ENCODE results near the gene EPHB2. TPM values are rescaled to one million over a fixed set of nuclear protein-coding genes. Genes with fewer than 3 reads are reported as not detected.

Gene EPHB2
- total and polyA plus RNA-seq, 2 donors (not counting 1 experiment from before 2014, with no cell fraction given) = 0.07 to 0.39 TPM

DNA sequence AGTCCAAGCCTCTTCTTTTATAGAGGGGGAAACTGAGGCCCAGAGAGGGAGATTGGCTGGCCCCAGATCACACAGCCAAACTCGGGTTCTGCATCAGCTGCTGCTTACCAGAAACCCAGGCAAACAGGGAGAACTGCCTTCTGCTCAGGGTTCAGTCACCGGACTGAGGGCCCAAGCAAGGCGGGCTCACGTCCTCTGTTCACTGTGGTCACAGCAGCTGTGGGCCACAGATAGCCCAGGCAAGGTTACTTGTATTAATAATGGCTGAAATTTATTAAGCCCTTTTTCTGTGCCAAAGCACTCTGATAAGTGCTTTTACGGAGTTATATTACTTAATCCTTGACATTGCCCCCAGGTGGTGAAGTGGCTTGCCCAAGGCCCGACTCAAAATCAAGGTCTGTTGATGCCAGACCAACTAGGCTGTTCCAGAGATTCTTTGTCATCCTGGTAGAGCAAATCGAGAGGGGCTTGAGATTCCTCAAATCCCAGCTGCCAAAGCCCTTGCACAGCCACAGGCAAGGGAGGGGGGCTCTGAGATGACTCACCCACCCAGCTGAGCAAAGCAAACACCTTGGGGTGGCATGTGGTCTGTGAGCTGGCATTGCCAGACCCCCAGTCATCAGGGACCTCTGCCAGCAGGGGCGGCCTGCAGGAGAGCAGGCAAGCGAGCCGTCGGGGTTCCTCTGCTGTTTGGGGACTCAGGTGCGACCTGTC lies 36.5 kb downstream of the EPHB2 start:
- Mint-ChIP-seq H3K27ac (no peak overlapping the region), H3K4me1 (no peaks in the 10 kb centered on the region), H3K9me3 (ENCODE audit: insufficient read depth) (no peaks in the 10 kb centered on the region), H3K4me3 (no peak overlapping the region), H3K27me3 (peaks cover 13% of the 10 kb centered on the region)
- no peaks in the 10 kb centered on the region for H3K79me2 ChIP-seq (ENCODE audit: control insufficient read depth, insufficient read depth, low read length)
- no peak overlapping the region for H3K4me3 ChIP-seq (ENCODE audit: control extremely low read depth in 1 of 5, extremely low read depth in 1 of 5, insufficient read depth in 1 of 5, low read depth in 2 of 5, low read length in 4 of 5)
- intact Hi-C loops (cut with micrococcal nuclease) = no loop called here
- no peak overlapping the region for H3K4me2 ChIP-seq (replicated peaks; ENCODE audit: low read depth, low read length, poor library complexity, severe bottlenecking)
- ATAC-seq (ENCODE audit: low read depth) (no peak), DNase-seq (no peak)
- no peaks in the 10 kb centered on the region for H3K9me3 ChIP-seq (ENCODE audit: control extremely low read depth in 1 of 3, control insufficient read depth in 2 of 3, insufficient read depth in 1 of 3, low read length in 2 of 3)
- CTCF ChIA-PET = no interaction called here
- POLR2A ChIA-PET = no interaction called here
- H3K36me3 ChIP-seq (replicated peaks in 1 of 2; ENCODE audit: control extremely low read depth in 1 of 2, control insufficient read depth in 1 of 2, extremely low read depth in 1 of 2, insufficient read depth in 2 of 2, low read length in 1 of 2) = no peaks in the 10 kb centered on the region
- H3K27me3 ChIP-seq (replicated peaks in 1 of 4; ENCODE audit: control extremely low read depth in 1 of 4, control insufficient read depth in 3 of 4, insufficient read depth in 4 of 4, low read length in 3 of 4) = no peaks in the 10 kb centered on the region
- H3K27ac ChIP-seq (ENCODE audit: low read length in 2 of 2) = no peak overlapping the region
- no peak overlapping the region for H3K9ac ChIP-seq (ENCODE audit: low read length)
- TF ChIP-seq EZH2 (IDR thresholded peaks at IDR 0.05; ENCODE audit: borderline replicate concordance, insufficient read depth, low read depth, low read length, poor library complexity, severe bottlenecking) = no peak
- TF ChIP-seq, protein P1, sequence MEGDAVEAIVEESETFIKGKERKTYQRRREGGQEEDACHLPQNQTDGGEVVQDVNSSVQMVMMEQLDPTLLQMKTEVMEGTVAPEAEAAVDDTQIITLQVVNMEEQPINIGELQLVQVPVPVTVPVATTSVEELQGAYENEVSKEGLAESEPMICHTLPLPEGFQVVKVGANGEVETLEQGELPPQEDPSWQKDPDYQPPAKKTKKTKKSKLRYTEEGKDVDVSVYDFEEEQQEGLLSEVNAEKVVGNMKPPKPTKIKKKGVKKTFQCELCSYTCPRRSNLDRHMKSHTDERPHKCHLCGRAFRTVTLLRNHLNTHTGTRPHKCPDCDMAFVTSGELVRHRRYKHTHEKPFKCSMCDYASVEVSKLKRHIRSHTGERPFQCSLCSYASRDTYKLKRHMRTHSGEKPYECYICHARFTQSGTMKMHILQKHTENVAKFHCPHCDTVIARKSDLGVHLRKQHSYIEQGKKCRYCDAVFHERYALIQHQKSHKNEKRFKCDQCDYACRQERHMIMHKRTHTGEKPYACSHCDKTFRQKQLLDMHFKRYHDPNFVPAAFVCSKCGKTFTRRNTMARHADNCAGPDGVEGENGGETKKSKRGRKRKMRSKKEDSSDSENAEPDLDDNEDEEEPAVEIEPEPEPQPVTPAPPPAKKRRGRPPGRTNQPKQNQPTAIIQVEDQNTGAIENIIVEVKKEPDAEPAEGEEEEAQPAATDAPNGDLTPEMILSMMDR (IDR thresholded peaks at IDR 0.05) = no peak
- no peak overlapping the region for H2AFZ ChIP-seq (ENCODE audit: insufficient read depth, low read depth, low read length, poor library complexity, severe bottlenecking)
- H4K20me1 ChIP-seq (ENCODE audit: control insufficient read depth, insufficient read depth, low read length, poor library complexity, severe bottlenecking) = no peaks in the 10 kb centered on the region
- WGBS (ENCODE audit: insufficient coverage) = 83% methylated on average over 10 of the region's 12 CpGs
- H3K4me1 ChIP-seq (ENCODE audit: control insufficient read depth in 2 of 2, insufficient read depth in 2 of 2, low read length in 2 of 2) = no peaks in the 10 kb centered on the region

DNA sequence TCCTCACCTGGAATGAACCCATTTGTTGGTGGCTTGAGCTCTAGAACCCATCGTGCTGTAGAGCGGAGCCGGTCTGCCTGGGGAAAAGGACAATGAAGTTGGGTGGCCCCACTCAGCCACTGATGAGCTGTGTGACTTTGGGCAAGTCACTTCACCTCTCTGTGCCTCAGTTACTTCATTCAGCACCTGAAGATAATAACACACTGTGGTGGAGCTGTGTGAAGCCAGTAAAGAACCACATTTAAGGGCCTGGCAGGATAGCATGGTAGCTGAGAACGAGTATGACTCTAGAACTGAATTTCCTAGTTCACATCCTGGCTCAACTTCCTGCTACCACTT lies 37.1 kb downstream of the EPHB2 start:
- Histone ChIP-seq H3K27ac (ENCODE audit: low read length in 2 of 2) (no peak overlapping the region), H3K79me2 (ENCODE audit: control insufficient read depth, insufficient read depth, low read length) (no peaks in the 10 kb centered on the region), H3K9ac (ENCODE audit: low read length) (no peak overlapping the region), H3K4me3 (ENCODE audit: control extremely low read depth in 1 of 5, extremely low read depth in 1 of 5, insufficient read depth in 1 of 5, low read depth in 2 of 5, low read length in 4 of 5) (no peak overlapping the region), H2AFZ (ENCODE audit: insufficient read depth, low read depth, low read length, poor library complexity, severe bottlenecking) (no peak overlapping the region), H3K4me1 (ENCODE audit: control insufficient read depth in 2 of 2, insufficient read depth in 2 of 2, low read length in 2 of 2) (no peaks in the 10 kb centered on the region), H3K36me3 (replicated peaks in 1 of 2; ENCODE audit: control extremely low read depth in 1 of 2, control insufficient read depth in 1 of 2, extremely low read depth in 1 of 2, insufficient read depth in 2 of 2, low read length in 1 of 2) (no peaks in the 10 kb centered on the region), H4K20me1 (ENCODE audit: control insufficient read depth, insufficient read depth, low read length, poor library complexity, severe bottlenecking) (no peaks in the 10 kb centered on the region), H3K27me3 (replicated peaks in 1 of 4; ENCODE audit: control extremely low read depth in 1 of 4, control insufficient read depth in 3 of 4, insufficient read depth in 4 of 4, low read length in 3 of 4) (no peaks in the 10 kb centered on the region), H3K4me2 (replicated peaks; ENCODE audit: low read depth, low read length, poor library complexity, severe bottlenecking) (no peak overlapping the region), H3K9me3 (ENCODE audit: control extremely low read depth in 1 of 3, control insufficient read depth in 2 of 3, insufficient read depth in 1 of 3, low read length in 2 of 3) (no peaks in the 10 kb centered on the region)
- H3K4me3 Mint-ChIP-seq = no peak overlapping the region
- H3K27ac Mint-ChIP-seq = no peak overlapping the region
- WGBS (ENCODE audit: insufficient coverage) = 93% methylated on average over 3 of the region's 4 CpGs
- no peaks in the 10 kb centered on the region for H3K9me3 Mint-ChIP-seq (ENCODE audit: insufficient read depth)
- ATAC-seq (ENCODE audit: low read depth) (no peak), DNase-seq (no peak)
- CTCF ChIA-PET = no interaction called here
- H3K4me1 Mint-ChIP-seq = no peaks in the 10 kb centered on the region
- peaks cover 10% of the 10 kb centered on the region for H3K27me3 Mint-ChIP-seq
- POLR2A ChIA-PET = no interaction called here
- no peak for TF ChIP-seq EZH2 (IDR thresholded peaks at IDR 0.05; ENCODE audit: borderline replicate concordance, insufficient read depth, low read depth, low read length, poor library complexity, severe bottlenecking)
- TF ChIP-seq, protein P1 (IDR thresholded peaks at IDR 0.05) = no peak
- intact Hi-C loops (cut with micrococcal nuclease) = no loop called here

Data from B cell (primary cell).